Measurements from ENCODE around the gene B3GNT8. TPM values are rescaled to one million over a fixed set of nuclear protein-coding genes. Genes with fewer than 3 reads are reported as not detected.

B3GNT8 gene
- total RNA-seq, 1 experiment from 2014 or later, result not detected

DNA sequence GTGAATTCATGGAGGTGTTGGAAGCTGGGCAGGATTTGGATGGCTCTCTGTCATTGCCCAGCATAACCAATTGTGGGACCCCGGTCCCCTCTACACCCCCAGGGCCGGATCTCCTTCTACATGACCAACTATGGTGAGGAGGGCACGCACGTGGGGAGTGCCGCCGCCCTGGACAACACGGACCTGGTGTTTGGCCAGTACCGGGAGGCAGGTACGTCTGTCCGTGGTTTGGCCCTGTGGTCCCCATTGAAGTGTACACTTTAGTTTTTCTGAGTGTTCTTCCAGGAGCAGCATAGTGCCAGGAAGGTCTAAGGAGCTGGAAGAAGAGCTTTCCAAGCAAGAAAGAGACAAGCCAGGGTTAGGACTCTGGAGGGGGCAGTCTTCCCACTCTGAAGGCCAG, 13.2 kb downstream of the B3GNT8 start:
- POLR2A ChIA-PET, result no interaction called here
- Histone ChIP-seq H4K20me1 (ENCODE audit: insufficient read depth) (no peaks in the 10 kb centered on the region), H3K79me2 (ENCODE audit: insufficient read depth, low read length) (no peaks in the 10 kb centered on the region), H3K9me3 (ENCODE audit: control insufficient read depth in 1 of 2, insufficient read depth in 1 of 2, low read depth in 1 of 2, low read length in 2 of 2) (no peaks in the 10 kb centered on the region), H3K4me2 (ENCODE audit: low read length) (no peak overlapping the region), H3K9ac (ENCODE audit: low read length) (no peak overlapping the region), H2AFZ (ENCODE audit: low read depth, low read length, poor library complexity, severe bottlenecking) (no peak overlapping the region), H3K4me3 (replicated peaks in 1 of 2; ENCODE audit: low read depth in 1 of 2, low read length in 2 of 2) (no peak overlapping the region), H3K27ac (ENCODE audit: low read depth, low read length) (no peak overlapping the region), H3K36me3 (ENCODE audit: control insufficient read depth in 1 of 2, insufficient read depth in 2 of 2, low read length in 2 of 2) (peaks cover 0 to 3% of the 10 kb centered on the region in 2 experiments; a peak in 2 of 4 replicates), H3K4me1 (ENCODE audit: control insufficient read depth in 1 of 2, insufficient read depth in 2 of 2, low read length in 2 of 2) (peaks cover 7 to 13% of the 10 kb centered on the region in 2 experiments; a peak in 3 of 4 replicates), H3K27me3 (ENCODE audit: insufficient read depth, low read length) (no peaks in the 10 kb centered on the region), H3K9me2 (ENCODE audit: insufficient read depth) (no peaks in the 10 kb centered on the region)
- no peak for ATAC-seq
- intact Hi-C loops (cut with micrococcal nuclease), result no loop called here
- TF ChIP-seq EZH2phosphoT487 (IDR thresholded peaks at IDR 0.05; ENCODE audit: borderline replicate concordance), result no peak
- TF ChIP-seq CEBPB (IDR thresholded peaks at IDR 0.05; ENCODE audit: low read depth), result no peak
- no peak for TF ChIP-seq SRF (IDR thresholded peaks at IDR 0.05; ENCODE audit: low read depth)
- no peak for TF ChIP-seq TCF7L2 (IDR thresholded peaks at IDR 0.05; ENCODE audit: borderline replicate concordance, extremely low read depth, insufficient read depth, insufficient read length)
- CTCF ChIA-PET, result no interaction called here
- RAD21 ChIA-PET (ENCODE audit: low non-redundant PET in 1 of 2, low total read pairs in 2 of 2, uncharacterized antibody in 2 of 2, unreplicated experiment in 2 of 2), result no interaction called here
- no peak for DNase-seq (ENCODE audit: low read depth, low spot score)
- no TSS peak for BruUV-seq (replicated peaks)

DNA sequence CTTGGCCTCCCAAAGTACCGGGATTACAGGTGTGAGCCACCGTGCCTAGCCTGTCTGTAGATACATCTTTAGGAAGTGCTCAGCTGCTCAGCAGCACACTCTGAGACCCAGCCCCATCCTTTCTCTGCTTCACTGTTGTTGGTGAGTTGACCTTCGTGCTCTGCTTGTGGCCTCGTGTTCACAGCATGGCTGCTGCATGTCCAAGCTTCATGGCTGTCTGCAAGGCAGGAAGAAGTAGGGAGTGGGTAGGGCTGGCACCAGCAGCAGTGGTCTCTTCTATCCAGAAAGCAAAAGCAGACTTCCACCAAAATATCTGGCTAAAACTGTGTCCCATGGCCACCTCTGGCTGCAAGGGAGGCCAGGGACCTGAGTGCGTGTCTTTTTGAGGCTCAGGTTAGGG, 14.2 kb downstream of the B3GNT8 start:
- H3K4me3 ChIP-seq (replicated peaks in 1 of 2; ENCODE audit: low read depth in 1 of 2, low read length in 2 of 2), result no peak overlapping the region
- no peaks in the 10 kb centered on the region for H3K9me3 ChIP-seq (ENCODE audit: control insufficient read depth in 1 of 2, insufficient read depth in 1 of 2, low read depth in 1 of 2, low read length in 2 of 2)
- ChIA-PET POLR2A (no interaction called here), RAD21 (ENCODE audit: low non-redundant PET in 1 of 2, low total read pairs in 2 of 2, uncharacterized antibody in 2 of 2, unreplicated experiment in 2 of 2) (no interaction called here), CTCF (no interaction called here)
- H3K36me3 ChIP-seq (ENCODE audit: control insufficient read depth in 1 of 2, insufficient read depth in 2 of 2, low read length in 2 of 2), result peaks cover 0 to 3% of the 10 kb centered on the region in 2 experiments; a peak in 1 of 4 replicates
- peaks cover 11 to 13% of the 10 kb centered on the region in 2 experiments; a peak in 3 of 4 replicates for H3K4me1 ChIP-seq (ENCODE audit: control insufficient read depth in 1 of 2, insufficient read depth in 2 of 2, low read length in 2 of 2)
- no peak overlapping the region for H3K4me2 ChIP-seq (ENCODE audit: low read length)
- H3K9me2 ChIP-seq (ENCODE audit: insufficient read depth), result no peaks in the 10 kb centered on the region
- H2AFZ ChIP-seq (ENCODE audit: low read depth, low read length, poor library complexity, severe bottlenecking), result no peak overlapping the region
- H3K9ac ChIP-seq (ENCODE audit: low read length), result no peak overlapping the region
- no peaks in the 10 kb centered on the region for H3K27me3 ChIP-seq (ENCODE audit: insufficient read depth, low read length)
- BruUV-seq (replicated peaks), result no TSS peak
- DNase-seq (ENCODE audit: low read depth, low spot score) (no peak), ATAC-seq (no peak)
- intact Hi-C loops (cut with micrococcal nuclease), result no loop called here
- H3K27ac ChIP-seq (ENCODE audit: low read depth, low read length), result no peak overlapping the region
- H3K79me2 ChIP-seq (ENCODE audit: insufficient read depth, low read length), result no peaks in the 10 kb centered on the region
- H4K20me1 ChIP-seq (ENCODE audit: insufficient read depth), result no peaks in the 10 kb centered on the region
- TF ChIP-seq RAD21 (IDR thresholded peaks at IDR 0.05; ENCODE audit: low read depth), result no peak
- TF ChIP-seq SRF (IDR thresholded peaks at IDR 0.05; ENCODE audit: low read depth), result no peak
- TF ChIP-seq EZH2phosphoT487 (IDR thresholded peaks at IDR 0.05; ENCODE audit: borderline replicate concordance), result no peak
- TF ChIP-seq YY1 (IDR thresholded peaks at IDR 0.05; ENCODE audit: extremely low read depth, insufficient replicate concordance, low read depth, low read length), result no peak
- TF ChIP-seq, protein P1, sequence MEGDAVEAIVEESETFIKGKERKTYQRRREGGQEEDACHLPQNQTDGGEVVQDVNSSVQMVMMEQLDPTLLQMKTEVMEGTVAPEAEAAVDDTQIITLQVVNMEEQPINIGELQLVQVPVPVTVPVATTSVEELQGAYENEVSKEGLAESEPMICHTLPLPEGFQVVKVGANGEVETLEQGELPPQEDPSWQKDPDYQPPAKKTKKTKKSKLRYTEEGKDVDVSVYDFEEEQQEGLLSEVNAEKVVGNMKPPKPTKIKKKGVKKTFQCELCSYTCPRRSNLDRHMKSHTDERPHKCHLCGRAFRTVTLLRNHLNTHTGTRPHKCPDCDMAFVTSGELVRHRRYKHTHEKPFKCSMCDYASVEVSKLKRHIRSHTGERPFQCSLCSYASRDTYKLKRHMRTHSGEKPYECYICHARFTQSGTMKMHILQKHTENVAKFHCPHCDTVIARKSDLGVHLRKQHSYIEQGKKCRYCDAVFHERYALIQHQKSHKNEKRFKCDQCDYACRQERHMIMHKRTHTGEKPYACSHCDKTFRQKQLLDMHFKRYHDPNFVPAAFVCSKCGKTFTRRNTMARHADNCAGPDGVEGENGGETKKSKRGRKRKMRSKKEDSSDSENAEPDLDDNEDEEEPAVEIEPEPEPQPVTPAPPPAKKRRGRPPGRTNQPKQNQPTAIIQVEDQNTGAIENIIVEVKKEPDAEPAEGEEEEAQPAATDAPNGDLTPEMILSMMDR (IDR thresholded peaks at IDR 0.05 in 2 of 3, conservative IDR thresholded peaks at IDR 0.05 in 1 of 3; ENCODE audit: borderline replicate concordance in 1 of 3, insufficient read depth in 1 of 3, low read depth in 2 of 3, low read length in 2 of 3), result no peak
- no peak for TF ChIP-seq TCF7L2 (IDR thresholded peaks at IDR 0.05; ENCODE audit: borderline replicate concordance, extremely low read depth, insufficient read depth, insufficient read length)
- TF ChIP-seq CEBPB (IDR thresholded peaks at IDR 0.05; ENCODE audit: low read depth), result no peak
- no peak for TF ChIP-seq ELF1 (IDR thresholded peaks at IDR 0.05; ENCODE audit: borderline replicate concordance, low read depth)
- TF ChIP-seq, protein P2, sequence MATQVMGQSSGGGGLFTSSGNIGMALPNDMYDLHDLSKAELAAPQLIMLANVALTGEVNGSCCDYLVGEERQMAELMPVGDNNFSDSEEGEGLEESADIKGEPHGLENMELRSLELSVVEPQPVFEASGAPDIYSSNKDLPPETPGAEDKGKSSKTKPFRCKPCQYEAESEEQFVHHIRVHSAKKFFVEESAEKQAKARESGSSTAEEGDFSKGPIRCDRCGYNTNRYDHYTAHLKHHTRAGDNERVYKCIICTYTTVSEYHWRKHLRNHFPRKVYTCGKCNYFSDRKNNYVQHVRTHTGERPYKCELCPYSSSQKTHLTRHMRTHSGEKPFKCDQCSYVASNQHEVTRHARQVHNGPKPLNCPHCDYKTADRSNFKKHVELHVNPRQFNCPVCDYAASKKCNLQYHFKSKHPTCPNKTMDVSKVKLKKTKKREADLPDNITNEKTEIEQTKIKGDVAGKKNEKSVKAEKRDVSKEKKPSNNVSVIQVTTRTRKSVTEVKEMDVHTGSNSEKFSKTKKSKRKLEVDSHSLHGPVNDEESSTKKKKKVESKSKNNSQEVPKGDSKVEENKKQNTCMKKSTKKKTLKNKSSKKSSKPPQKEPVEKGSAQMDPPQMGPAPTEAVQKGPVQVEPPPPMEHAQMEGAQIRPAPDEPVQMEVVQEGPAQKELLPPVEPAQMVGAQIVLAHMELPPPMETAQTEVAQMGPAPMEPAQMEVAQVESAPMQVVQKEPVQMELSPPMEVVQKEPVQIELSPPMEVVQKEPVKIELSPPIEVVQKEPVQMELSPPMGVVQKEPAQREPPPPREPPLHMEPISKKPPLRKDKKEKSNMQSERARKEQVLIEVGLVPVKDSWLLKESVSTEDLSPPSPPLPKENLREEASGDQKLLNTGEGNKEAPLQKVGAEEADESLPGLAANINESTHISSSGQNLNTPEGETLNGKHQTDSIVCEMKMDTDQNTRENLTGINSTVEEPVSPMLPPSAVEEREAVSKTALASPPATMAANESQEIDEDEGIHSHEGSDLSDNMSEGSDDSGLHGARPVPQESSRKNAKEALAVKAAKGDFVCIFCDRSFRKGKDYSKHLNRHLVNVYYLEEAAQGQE (IDR thresholded peaks at IDR 0.05; ENCODE audit: low read depth), result no peak
- TF ChIP-seq FOSL1 (IDR thresholded peaks at IDR 0.05; ENCODE audit: low read depth), result no peak
- TF ChIP-seq, protein P3, sequence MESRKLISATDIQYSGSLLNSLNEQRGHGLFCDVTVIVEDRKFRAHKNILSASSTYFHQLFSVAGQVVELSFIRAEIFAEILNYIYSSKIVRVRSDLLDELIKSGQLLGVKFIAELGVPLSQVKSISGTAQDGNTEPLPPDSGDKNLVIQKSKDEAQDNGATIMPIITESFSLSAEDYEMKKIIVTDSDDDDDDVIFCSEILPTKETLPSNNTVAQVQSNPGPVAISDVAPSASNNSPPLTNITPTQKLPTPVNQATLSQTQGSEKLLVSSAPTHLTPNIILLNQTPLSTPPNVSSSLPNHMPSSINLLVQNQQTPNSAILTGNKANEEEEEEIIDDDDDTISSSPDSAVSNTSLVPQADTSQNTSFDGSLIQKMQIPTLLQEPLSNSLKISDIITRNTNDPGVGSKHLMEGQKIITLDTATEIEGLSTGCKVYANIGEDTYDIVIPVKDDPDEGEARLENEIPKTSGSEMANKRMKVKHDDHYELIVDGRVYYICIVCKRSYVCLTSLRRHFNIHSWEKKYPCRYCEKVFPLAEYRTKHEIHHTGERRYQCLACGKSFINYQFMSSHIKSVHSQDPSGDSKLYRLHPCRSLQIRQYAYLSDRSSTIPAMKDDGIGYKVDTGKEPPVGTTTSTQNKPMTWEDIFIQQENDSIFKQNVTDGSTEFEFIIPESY (IDR thresholded peaks at IDR 0.05; ENCODE audit: extremely low read depth, insufficient replicate concordance, low read length), result no peak
- no peak for TF ChIP-seq JUND (IDR thresholded peaks at IDR 0.05)

Data from HCT116 (cell line).